SK-N-SH (cell line): ENCODE measurements around the gene PRDM15. TPM values are rescaled to one million over a fixed set of nuclear protein-coding genes. Genes with fewer than 3 reads are reported as not detected.

Experiments
- CTCF ChIA-PET: fragments of 300-600, 350-600 bp; formaldehyde crosslinking; extraction: SDS; loops from one replicate; lab custom pipeline; 2021; lab: Yijun Ruan, JAX
- POLR2A ChIA-PET: fragments of 350-600 bp; sonication (Branson Sonifier 250); formaldehyde crosslinking; extraction: SDS; loops from one replicate; lab custom pipeline; 2020; ENCODE audit warnings: antibody characterized with exemption, inconsistent platforms; lab: Yijun Ruan, JAX
- DNase-seq: peaks from one replicate; pipeline ENCODE4 v3.0.0; 2012
- H2AFZ ChIP-seq: fragments of 200-600 bp; sonication (generic); 2 replicates; pipeline ENCODE4 v1.8.1; 2016; ENCODE audit warnings: antibody characterized with exemption, mild to moderate bottlenecking, low read depth
- H3F3A ChIP-seq: fragments of 200-600 bp; sonication (generic); replicated peaks from 2 replicates; pipeline ENCODE3; 2016; ENCODE audit warnings: antibody characterized with exemption, mild to moderate bottlenecking; ENCODE audit not compliant: insufficient read depth
- H3K27ac ChIP-seq, 2 experiments: fragments of 200-500 bp in 1 of 2; fragments of 200-600 bp in 1 of 2; sonication (Bioruptor generic) in 1 of 2; sonication (generic), shearing (Covaris generic) in 1 of 2; 2 replicates each; pipeline versions ENCODE4 v1.5.1 to v1.6.1; 2014 to 2016; ENCODE audit warnings: low read depth in 2 of 2, inconsistent platforms in 1 of 2, low read length in 1 of 2, mild to moderate bottlenecking in 1 of 2, mixed read lengths in 1 of 2
- H3K27me3 ChIP-seq: fragments of 200-600 bp; sonication (generic), shearing (Covaris generic); 2 replicates; pipeline ENCODE4 v1.6.1; 2016; ENCODE audit warnings: mixed run types; ENCODE audit not compliant: insufficient read depth
- H3K36me3 ChIP-seq, 2 experiments: fragments of 200-500 bp in 1 of 2; fragments of 200-600 bp in 1 of 2; sonication (Bioruptor generic) in 1 of 2; sonication (generic) in 1 of 2; replicated peaks in 1 of 2; 2 replicates each; pipeline versions ENCODE3 to v1.5.1; 2014 to 2016; ENCODE audit warnings: low read length in 1 of 2, mild to moderate bottlenecking in 1 of 2; ENCODE audit not compliant: insufficient read depth in 2 of 2, control insufficient read depth in 1 of 2
- H3K4me1 ChIP-seq, 2 experiments: fragments of 200-500 bp in 1 of 2; fragments of 200-600 bp in 1 of 2; sonication (Bioruptor generic) in 1 of 2; sonication (generic), shearing (Covaris generic) in 1 of 2; 2 replicates each; pipeline versions ENCODE4 v1.5.1 to v1.6.1; 2014 to 2016; ENCODE audit warnings: low read depth in 1 of 2, low read length in 1 of 2, mixed run types in 1 of 2; ENCODE audit not compliant: insufficient read depth in 2 of 2, control insufficient read depth in 1 of 2
- H3K4me2 ChIP-seq: fragments of 200-600 bp; sonication (generic), shearing (Covaris generic); 2 replicates; pipeline ENCODE4 v1.6.1; 2017; ENCODE audit warnings: mixed run types
- H3K4me3 ChIP-seq, 2 experiments: fragments of 200-500 bp in 1 of 2; fragments of 200-600 bp in 1 of 2; sonication (Bioruptor generic) in 1 of 2; sonication (generic), shearing (Covaris generic) in 1 of 2; 2 replicates each; pipeline versions ENCODE4 v1.5.1 to v1.8.1; 2014 to 2016; ENCODE audit warnings: low read depth in 2 of 2, inconsistent platforms in 1 of 2, low read length in 1 of 2, mild to moderate bottlenecking in 1 of 2, mixed read lengths in 1 of 2, moderate library complexity in 1 of 2
- H3K79me2 ChIP-seq: fragments of 200-600 bp; sonication (generic); 2 replicates; pipeline ENCODE4 v1.8.1; 2017; ENCODE audit warnings: mild to moderate bottlenecking; ENCODE audit not compliant: insufficient read depth
- H3K9ac ChIP-seq: fragments of 200-600 bp; sonication (generic); 2 replicates; pipeline ENCODE4 v1.6.1; 2017; ENCODE audit warnings: mixed run types
- H3K9me2 ChIP-seq: fragments of 200-600 bp; sonication (generic); 2 replicates; pipeline ENCODE4 v1.6.1; 2017; ENCODE audit warnings: mixed run types
- H3K9me3 ChIP-seq: fragments of 200-600 bp; sonication (generic); 2 replicates; pipeline ENCODE4 v1.6.1; 2017; ENCODE audit warnings: mixed run types, mild to moderate bottlenecking, moderate library complexity
- H4K20me1 ChIP-seq: fragments of 200-600 bp; sonication (generic); 2 replicates; pipeline ENCODE4 v1.6.1; 2017; ENCODE audit warnings: mild to moderate bottlenecking, mixed run types; ENCODE audit not compliant: insufficient read depth
- EP300 ChIP-seq, 2 experiments: IDR thresholded peaks; 2 replicates each; pipeline versions ENCODE4 v1.4.0 to v1.6.1; 2012; ENCODE audit warnings: borderline replicate concordance in 1 of 2, low read depth in 1 of 2, low read length in 1 of 2
- EZH2phosphoT487 ChIP-seq: fragments of 200-600 bp; sonication (generic); IDR thresholded peaks from 2 replicates; pipeline ENCODE4 v1.6.1; 2017; ENCODE audit warnings: low read depth, mixed run types, mild to moderate bottlenecking, antibody characterized with exemption, moderate library complexity, borderline replicate concordance
- FOXJ3 ChIP-seq: sonication (generic); formaldehyde crosslinking; IDR thresholded peaks from 2 replicates; pipeline ENCODE4 v1.5.1; 2020; ENCODE audit warnings: mild to moderate bottlenecking, missing genetic modification reagents
- GABPA ChIP-seq: IDR thresholded peaks from 2 replicates; pipeline ENCODE4 v1.4.0; 2012; ENCODE audit warnings: low read depth, mild to moderate bottlenecking
- JUND ChIP-seq: IDR thresholded peaks from 2 replicates; pipeline ENCODE4 v1.4.0; 2012
- MAX ChIP-seq: IDR thresholded peaks from 2 replicates; pipeline ENCODE4 v1.4.0; 2012; ENCODE audit warnings: low read depth
- MEF2A ChIP-seq: IDR thresholded peaks from 2 replicates; pipeline ENCODE4 v1.4.0; 2012; ENCODE audit warnings: low read depth, borderline replicate concordance
- MXI1 ChIP-seq: IDR thresholded peaks from 2 replicates; pipeline ENCODE4 v1.6.1; 2012; ENCODE audit warnings: mild to moderate bottlenecking, low read depth, low read length, improper control_type of control experiment
- POLR2AphosphoS5 ChIP-seq: IDR thresholded peaks from 2 replicates; pipeline ENCODE4 v1.6.1; 2012; ENCODE audit warnings: low read depth, low read length
- RFX5 ChIP-seq: IDR thresholded peaks from 2 replicates; pipeline ENCODE4 v1.6.1; 2012; ENCODE audit warnings: mild to moderate bottlenecking, improper control_type of control experiment, low read length
- RXRA ChIP-seq: IDR thresholded peaks from 2 replicates; pipeline ENCODE4 v1.4.0; 2012; ENCODE audit warnings: low read depth, mild to moderate bottlenecking, borderline replicate concordance
- SMC3 ChIP-seq: IDR thresholded peaks from 2 replicates; pipeline ENCODE4 v1.6.1; 2012; ENCODE audit warnings: low read depth, low read length, improper control_type of control experiment
- TAF1 ChIP-seq: IDR thresholded peaks from 2 replicates; pipeline ENCODE4 v1.6.1; 2012; ENCODE audit warnings: low read depth, mild to moderate bottlenecking, low read length, moderate library complexity, borderline replicate concordance
- TCF12 ChIP-seq: IDR thresholded peaks from 2 replicates; pipeline ENCODE4 v1.4.0; 2012
- TEAD4 ChIP-seq: IDR thresholded peaks from 2 replicates; pipeline ENCODE4 v1.4.0; 2012; ENCODE audit warnings: mild to moderate bottlenecking, borderline replicate concordance; ENCODE audit not compliant: insufficient read depth
- YY1 ChIP-seq: IDR thresholded peaks from 2 replicates; pipeline ENCODE4 v1.4.0; 2012; ENCODE audit warnings: low read depth, mild to moderate bottlenecking
- WGBS: methylation state at CpG from one replicate; pipeline ENCODE4 v1.1.6; 2017; ENCODE audit warnings: low lambda C conversion rate; 5-methylcytosine and 5-hydroxymethylcytosine counted together
- polyA plus RNA-seq, 3 experiments: library from polyadenylated mRNA; depleted of rRNA; stranded (reverse); fragments of >200 nt; gene quantifications; 2 replicates each; pipeline ENCODE4 v1.2.3, GENCODE V29; 2012
- small RNA-seq, 7 experiments: library from RNA; depleted of rRNA; stranded (forward); fragments of <200 nt; gene quantifications; one replicate each; pipeline ENCODE3, GENCODE V24; 2012
- TF ChIP-seq, protein P1 (sequence below): IDR thresholded peaks from 2 replicates; pipeline ENCODE4 v1.4.0; 2012; ENCODE audit warnings: low read depth, borderline replicate concordance
- TF ChIP-seq, protein P2 (sequence below): IDR thresholded peaks from 2 replicates; pipeline ENCODE4 v1.6.1; 2012; ENCODE audit warnings: mild to moderate bottlenecking, low read depth, low read length, moderate library complexity

Gene PRDM15
- polyA plus RNA-seq, 1 of the 3 experiments (the other 2 are of a cell fraction): 7.0 TPM

GRCh38 chr21:41749286-41749685, 129.9 kb downstream of the PRDM15 start:
- H3K4me2 ChIP-seq: no peak overlapping the region
- no peak overlapping the region for H3K4me3 ChIP-seq
- POLR2A ChIA-PET: no interaction called here
- TF ChIP-seq TCF12 (no peak), EP300 (IDR thresholded peaks at IDR 0.05; ENCODE audit: borderline replicate concordance in 1 of 2, low read depth in 1 of 2, low read length in 1 of 2) (no peak), JUND (no peak), RFX5 (no peak), MEF2A (no peak), TEAD4 (no peak), FOXJ3 (no peak), EZH2phosphoT487 (no peak), TAF1 (no peak), MXI1 (no peak), POLR2AphosphoS5 (no peak), RXRA (no peak), MAX (no peak), SMC3 (no peak), YY1 (no peak), GABPA (no peak)
- TF ChIP-seq, protein P1, sequence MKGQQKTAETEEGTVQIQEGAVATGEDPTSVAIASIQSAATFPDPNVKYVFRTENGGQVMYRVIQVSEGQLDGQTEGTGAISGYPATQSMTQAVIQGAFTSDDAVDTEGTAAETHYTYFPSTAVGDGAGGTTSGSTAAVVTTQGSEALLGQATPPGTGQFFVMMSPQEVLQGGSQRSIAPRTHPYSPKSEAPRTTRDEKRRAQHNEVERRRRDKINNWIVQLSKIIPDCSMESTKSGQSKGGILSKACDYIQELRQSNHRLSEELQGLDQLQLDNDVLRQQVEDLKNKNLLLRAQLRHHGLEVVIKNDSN: no peak
- TF ChIP-seq, protein P2, sequence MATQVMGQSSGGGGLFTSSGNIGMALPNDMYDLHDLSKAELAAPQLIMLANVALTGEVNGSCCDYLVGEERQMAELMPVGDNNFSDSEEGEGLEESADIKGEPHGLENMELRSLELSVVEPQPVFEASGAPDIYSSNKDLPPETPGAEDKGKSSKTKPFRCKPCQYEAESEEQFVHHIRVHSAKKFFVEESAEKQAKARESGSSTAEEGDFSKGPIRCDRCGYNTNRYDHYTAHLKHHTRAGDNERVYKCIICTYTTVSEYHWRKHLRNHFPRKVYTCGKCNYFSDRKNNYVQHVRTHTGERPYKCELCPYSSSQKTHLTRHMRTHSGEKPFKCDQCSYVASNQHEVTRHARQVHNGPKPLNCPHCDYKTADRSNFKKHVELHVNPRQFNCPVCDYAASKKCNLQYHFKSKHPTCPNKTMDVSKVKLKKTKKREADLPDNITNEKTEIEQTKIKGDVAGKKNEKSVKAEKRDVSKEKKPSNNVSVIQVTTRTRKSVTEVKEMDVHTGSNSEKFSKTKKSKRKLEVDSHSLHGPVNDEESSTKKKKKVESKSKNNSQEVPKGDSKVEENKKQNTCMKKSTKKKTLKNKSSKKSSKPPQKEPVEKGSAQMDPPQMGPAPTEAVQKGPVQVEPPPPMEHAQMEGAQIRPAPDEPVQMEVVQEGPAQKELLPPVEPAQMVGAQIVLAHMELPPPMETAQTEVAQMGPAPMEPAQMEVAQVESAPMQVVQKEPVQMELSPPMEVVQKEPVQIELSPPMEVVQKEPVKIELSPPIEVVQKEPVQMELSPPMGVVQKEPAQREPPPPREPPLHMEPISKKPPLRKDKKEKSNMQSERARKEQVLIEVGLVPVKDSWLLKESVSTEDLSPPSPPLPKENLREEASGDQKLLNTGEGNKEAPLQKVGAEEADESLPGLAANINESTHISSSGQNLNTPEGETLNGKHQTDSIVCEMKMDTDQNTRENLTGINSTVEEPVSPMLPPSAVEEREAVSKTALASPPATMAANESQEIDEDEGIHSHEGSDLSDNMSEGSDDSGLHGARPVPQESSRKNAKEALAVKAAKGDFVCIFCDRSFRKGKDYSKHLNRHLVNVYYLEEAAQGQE: no peak
- H3K27ac ChIP-seq: no peak overlapping the region
- H3K36me3 ChIP-seq: peaks cover 0 to 2% of the 10 kb centered on the region in 2 experiments
- no peaks in the 10 kb centered on the region for H3K9me3 ChIP-seq
- H3K27me3 ChIP-seq: no peaks in the 10 kb centered on the region
- CTCF ChIA-PET: interaction anchor here (1.5 to 1.6 kb wide), 2 partner anchors 22 to 29 kb away, joined by 3 to 4 read pairs; no protein-coding TSS in a partner anchor
- H3K9me2 ChIP-seq: no peaks in the 10 kb centered on the region
- H3K9ac ChIP-seq: no peak overlapping the region
- DNase-seq: no peak
- peaks cover 0 to 21% of the 10 kb centered on the region in 2 experiments; a peak in 2 of 4 replicates for H3K4me1 ChIP-seq
- no peak overlapping the region for H2AFZ ChIP-seq
- H3F3A ChIP-seq: no peaks in the 10 kb centered on the region
- WGBS: 96% methylated on average over 9 of the region's 10 CpGs
- H3K79me2 ChIP-seq: peaks cover 6% of the 10 kb centered on the region; the same call in 1 of the 2 replicates
- no peaks in the 10 kb centered on the region for H4K20me1 ChIP-seq

Small RNA genes within 50 kb of the gene (small RNA-seq; reads per million reads assigned to genes)
- 0 reads per million in 7 experiments for gene RF00334

Other genes with a start within 250 kb of the PRDM15 start
- gene RIPK4, start 112.3 kb downstream of the PRDM15 start, polyA plus RNA-seq (2012; rRNA removed): 7.0 and 11.0 TPM in 2 replicates
- 9.7 and 15.0 TPM in 2 replicates for gene C2CD2, start 74.7 kb upstream of the PRDM15 start, polyA plus RNA-seq (2012; rRNA removed)
- 2.9 and 3.8 TPM in 2 replicates for gene ZBTB21, start 131.0 kb upstream of the PRDM15 start, polyA plus RNA-seq (2012; rRNA removed)
- gene UMODL1, start 192.0 kb upstream of the PRDM15 start, polyA plus RNA-seq (2012; rRNA removed): not detected in 2 replicates